Panc1 (cell line): ENCODE data around the gene SH3PXD2B.

Source experiments
- POLR2AphosphoS5 ChIP-seq: IDR thresholded peaks from 2 replicates; pipeline ENCODE4 v1.6.1; 2012; ENCODE audit warnings: mild to moderate bottlenecking, low read depth, low read length, moderate library complexity
- REST ChIP-seq, 2 experiments: IDR thresholded peaks; 2 replicates each; pipeline ENCODE4 v1.6.1; 2011 to 2012; ENCODE audit warnings: low read depth in 2 of 2, control low read depth in 1 of 2, low read length in 1 of 2, mild to moderate bottlenecking in 1 of 2, moderate library complexity in 1 of 2; ENCODE audit not compliant: insufficient read depth in 1 of 2

GRCh38 chr5:172356527-172356926, 97.8 kb downstream of the SH3PXD2B start:
- TF ChIP-seq REST (IDR thresholded peaks at IDR 0.05; ENCODE audit: insufficient read depth in 1 of 2, low read depth in 2 of 2, low read length in 1 of 2) = no peak
- no peak for TF ChIP-seq POLR2AphosphoS5
